OCI-LY1 (cell line): ENCODE data around the gene SRP72.

Experiments used
- H2AFZ ChIP-seq: fragments of 200-600 bp; sonication (generic), shearing (Covaris generic); 2 replicates; pipeline ENCODE4 v1.6.0; 2014; ENCODE audit warnings: antibody characterized with exemption, mild to moderate bottlenecking, low read length
- H3F3A ChIP-seq: fragments of 200-600 bp; sonication (generic), shearing (Covaris generic); 2 replicates; pipeline ENCODE4 v1.6.0; 2014; ENCODE audit warnings: mild to moderate bottlenecking, antibody characterized with exemption, low read length, moderate library complexity; ENCODE audit not compliant: insufficient read depth
- H3K27ac ChIP-seq: fragments of 200-600 bp; sonication (generic); 2 replicates; pipeline ENCODE4 v1.5.1; 2014; ENCODE audit warnings: low read length, mixed run types, mild to moderate bottlenecking, low read depth; ENCODE audit not compliant: poor library complexity, severe bottlenecking
- H3K27me3 ChIP-seq: fragments of 200-600 bp; sonication (generic); 2 replicates; pipeline ENCODE4 v1.6.0; 2014; ENCODE audit warnings: antibody characterized with exemption, mild to moderate bottlenecking, low read length, moderate library complexity; ENCODE audit not compliant: insufficient read depth
- H3K36me3 ChIP-seq: fragments of 200-600 bp; sonication (generic); 2 replicates; pipeline ENCODE4 v1.6.1; 2014; ENCODE audit warnings: mild to moderate bottlenecking, antibody characterized with exemption, low read length, moderate library complexity, mixed read lengths; ENCODE audit not compliant: insufficient read depth
- H3K4me1 ChIP-seq: fragments of 200-600 bp; sonication (generic); 2 replicates; pipeline ENCODE4 v1.5.1; 2014; ENCODE audit warnings: mild to moderate bottlenecking, low read length, moderate library complexity; ENCODE audit not compliant: insufficient read depth, severe bottlenecking
- H3K4me2 ChIP-seq: fragments of 200-600 bp; sonication (generic), shearing (Covaris generic); 2 replicates; pipeline ENCODE4 v1.6.1; 2014; ENCODE audit warnings: low read length
- H3K4me3 ChIP-seq: fragments of 200-600 bp; sonication (generic); 2 replicates; pipeline ENCODE4 v1.5.1; 2014; ENCODE audit warnings: low read length, low read depth, mild to moderate bottlenecking, mixed read lengths; ENCODE audit not compliant: poor library complexity, severe bottlenecking
- H3K79me2 ChIP-seq: fragments of 200-600 bp; shearing (Covaris generic); 2 replicates; pipeline ENCODE4 v1.6.1; 2016; ENCODE audit warnings: mixed run types, low read length, mixed read lengths; ENCODE audit not compliant: insufficient read depth
- H3K9ac ChIP-seq: fragments of 200-600 bp; sonication (generic), shearing (Covaris generic); 2 replicates; pipeline ENCODE4 v1.6.1; 2014; ENCODE audit warnings: mild to moderate bottlenecking, low read length, mixed read lengths
- H3K9me2 ChIP-seq: fragments of 200-600 bp; sonication (generic), shearing (Covaris generic); 2 replicates; pipeline ENCODE4 v1.6.1; 2014; ENCODE audit warnings: low read depth, mild to moderate bottlenecking, low read length, mixed read lengths
- H3K9me3 ChIP-seq: fragments of 200-600 bp; shearing (Covaris generic); 2 replicates; pipeline ENCODE4 v1.6.1; 2014; ENCODE audit warnings: low read length, mixed read lengths
- H4K20me1 ChIP-seq: fragments of 200-600 bp; sonication (generic), shearing (Covaris generic); 2 replicates; pipeline ENCODE4 v1.6.0; 2016; ENCODE audit warnings: mild to moderate bottlenecking, low read length; ENCODE audit not compliant: insufficient read depth
- CTCF ChIP-seq: fragments of 200-600 bp; sonication (generic), shearing (Covaris generic); IDR thresholded peaks from 2 replicates; pipeline ENCODE4 v1.5.1; 2017; ENCODE audit warnings: mild to moderate bottlenecking, antibody characterized with exemption, low read length, moderate library complexity, mixed read lengths
- EZH2 ChIP-seq: fragments of 200-600 bp; sonication (generic), shearing (Covaris generic); IDR thresholded peaks from 2 replicates; pipeline ENCODE4 v1.8.0; 2017; ENCODE audit warnings: borderline replicate concordance, mixed run types, mild to moderate bottlenecking, antibody characterized with exemption, low read length, moderate library complexity, mixed read lengths

Gene SRP72

GRCh38 chr4:56435140-56435926 is 32.1 kb upstream of the SRP72 start, which contains the start of gene PPAT:
PPAT (minus strand) TSS chr4:56435615; CDS start chr4:56435477, 138 bp downstream.
- Histone ChIP-seq H3K9me3 (no peaks in the 10 kb centered on the region), H3K27ac (peak within 1 kb of the TSS; percentile 73), H3K9ac (peak within 1 kb of the TSS; percentile 96), H3K36me3 (peaks cover 19% of the 10 kb centered on the region; the same call in 1 of the 2 replicates), H3K79me2 (peaks cover 86% of the 10 kb centered on the region), H3K4me1 (peaks cover 50% of the 10 kb centered on the region), H3K27me3 (no peaks in the 10 kb centered on the region), H4K20me1 (no peaks in the 10 kb centered on the region; the same call in 1 of the 2 replicates), H3F3A (no peaks in the 10 kb centered on the region), H3K4me3 (peak within 1 kb of the TSS; percentile 96), H2AFZ (no peak within 1 kb of the TSS), H3K9me2 (no peaks in the 10 kb centered on the region), H3K4me2 (peak within 1 kb of the TSS; percentile 94)
- TF ChIP-seq CTCF = no peak
- TF ChIP-seq EZH2 = no peak

GRCh38 chr4:56438766-56439165 is 28.7 kb upstream of the SRP72 start:
- Histone ChIP-seq H3F3A (no peaks in the 10 kb centered on the region), H3K4me2 (peak overlapping the region; percentile 50), H3K36me3 (peaks cover 45% of the 10 kb centered on the region), H3K27ac (no peak overlapping the region), H4K20me1 (0 out of 2 replicates have a peak, but pooled peaks cover 4% of the 10 kb centered on the region), H3K4me3 (peak overlapping the region; percentile 28), H3K4me1 (peaks cover 37% of the 10 kb centered on the region), H2AFZ (no peak overlapping the region), H3K79me2 (peaks cover 85% of the 10 kb centered on the region), H3K27me3 (no peaks in the 10 kb centered on the region), H3K9ac (no peak overlapping the region), H3K9me3 (no peaks in the 10 kb centered on the region), H3K9me2 (no peaks in the 10 kb centered on the region)
- TF ChIP-seq CTCF = no peak
- TF ChIP-seq EZH2 = no peak

- H3K9ac ChIP-seq = no peak overlapping the region
- no peak overlapping the region for H3K4me2 ChIP-seq
- H3K79me2 ChIP-seq = peaks cover 83% of the 10 kb centered on the region
- no peaks in the 10 kb centered on the region for H3K9me3 ChIP-seq
- peaks cover 34% of the 10 kb centered on the region for H3K4me1 ChIP-seq
- H3K4me3 ChIP-seq = no peak overlapping the region
- TF ChIP-seq CTCF (no peak), EZH2 (no peak)
- H3K27me3 ChIP-seq = no peaks in the 10 kb centered on the region
- H2AFZ ChIP-seq = no peak overlapping the region
- no peaks in the 10 kb centered on the region for H3F3A ChIP-seq
- 0 out of 2 replicates have a peak, but pooled peaks cover 4% of the 10 kb centered on the region for H4K20me1 ChIP-seq
- H3K9me2 ChIP-seq = no peaks in the 10 kb centered on the region
- H3K27ac ChIP-seq = no peak overlapping the region
- peaks cover 67% of the 10 kb centered on the region for H3K36me3 ChIP-seq
Observed at GRCh38 chr4:56440983-56441382, 26.4 kb upstream of the SRP72 start.
